HG02870 (cell line): ENCODE results near the gene RABEP1.
"Not testable (repeated sequence)": the region's sequence is repeated elsewhere in the genome, so short reads cannot be mapped to it uniquely, and the experiment has no call there.

Experiments
- ATAC-seq: cut with Tn5 transposase; IDR thresholded peaks from one replicate; pipeline ENCODE4 v1.9.1; 2021; ENCODE audit warnings: mild to moderate bottlenecking, moderate library complexity; ENCODE audit not compliant: unreplicated experiment

RABEP1 gene

GRCh38 chr17:5418858-5419355 lies 136.8 kb downstream of the RABEP1 start:
- no peak for ATAC-seq

GRCh38 chr17:5419356-5419958 lies 137.4 kb downstream of the RABEP1 start, which contains the start of gene NUP88:
NUP88 (minus strand) TSS chr17:5419662; CDS start chr17:5419650, 12 bp downstream.
- peak; percentile 84 for ATAC-seq

GRCh38 chr17:5419959-5420653 lies 138.0 kb downstream of the RABEP1 start, which contains the start of gene RPAIN:
RPAIN (plus strand) TSS chr17:5420182; CDS start chr17:5420211, 29 bp downstream.
- ATAC-seq: peak; percentile 44

GRCh38 chr17:5422505-5422904 lies 140.4 kb downstream of the RABEP1 start:
- no peak for ATAC-seq

GRCh38 chr17:5424909-5425308 lies 142.8 kb downstream of the RABEP1 start:
- no peak for ATAC-seq

GRCh38 chr17:5425826-5426225 lies 143.7 kb downstream of the RABEP1 start:
- no peak for ATAC-seq

GRCh38 chr17:5429191-5429887 lies 147.3 kb downstream of the RABEP1 start:
- no peak for ATAC-seq

GRCh38 chr17:5430413-5430999 lies 148.4 kb downstream of the RABEP1 start:
- no peak for ATAC-seq

- ATAC-seq: not testable (repeated sequence)
Measured at GRCh38 chr17:5431234-5431633, 149.2 kb downstream of the RABEP1 start.

GRCh38 chr17:5431949-5432556 lies 150.0 kb downstream of the RABEP1 start:
- ATAC-seq: no peak

- ATAC-seq: no peak
Measured at GRCh38 chr17:5434984-5435383, 152.9 kb downstream of the RABEP1 start.
